Germinal center (tissue), 1 donor: ENCODE results near the gene SPOPL.
"Not testable (repeated sequence)": the region's sequence is repeated elsewhere in the genome, so short reads cannot be mapped to it uniquely, and the experiment has no call there.

Experiments
- DNase-seq: peaks from one replicate; pipeline ENCODE4 v3.0.0; 2012; ENCODE audit warnings: mixed read lengths, low spot score

Gene SPOPL

GRCh38 chr2:138494265-138494966 is 7.2 kb upstream of the SPOPL start:
- no peak for DNase-seq

GRCh38 chr2:138495384-138495783 is 6.2 kb upstream of the SPOPL start:
- no peak for DNase-seq

- no peak for DNase-seq
Observed at GRCh38 chr2:138496096-138496651, 5.4 kb upstream of the SPOPL start.

- DNase-seq: no peak
Observed at GRCh38 chr2:138497294-138497693, 4.3 kb upstream of the SPOPL start.

- no peak for DNase-seq
Observed at GRCh38 chr2:138499684-138500083, 1.9 kb upstream of the SPOPL start.

- DNase-seq: no peak
Observed at GRCh38 chr2:138500592-138501424, 762 bp upstream of the SPOPL start.

- DNase-seq: no peak
Observed at GRCh38 chr2:138502255-138503086, 901 bp downstream of the SPOPL start.

- DNase-seq: peak; percentile 29
Observed at GRCh38 chr2:138503087-138503442, 1.5 kb downstream of the SPOPL start.

- DNase-seq: no peak
Observed at GRCh38 chr2:138503652-138504051, 2.1 kb downstream of the SPOPL start.

GRCh38 chr2:138504092-138504491 is 2.5 kb downstream of the SPOPL start:
- no peak for DNase-seq

- DNase-seq: peak; percentile 58
Observed at GRCh38 chr2:138504546-138505235, 3.1 kb downstream of the SPOPL start.

- DNase-seq: no peak
Observed at GRCh38 chr2:138507267-138507666, 5.7 kb downstream of the SPOPL start.

GRCh38 chr2:138510319-138510718 is 8.7 kb downstream of the SPOPL start:
- no peak for DNase-seq

- DNase-seq: no peak
Observed at GRCh38 chr2:138512672-138513071, 11.1 kb downstream of the SPOPL start.

- DNase-seq: no peak
Observed at GRCh38 chr2:138514173-138514572, 12.6 kb downstream of the SPOPL start.

GRCh38 chr2:138515092-138515491 is 13.5 kb downstream of the SPOPL start:
- no peak for DNase-seq

GRCh38 chr2:138516030-138516704 is 14.6 kb downstream of the SPOPL start:
- DNase-seq: no peak

- no peak for DNase-seq
Observed at GRCh38 chr2:138518860-138519259, 17.3 kb downstream of the SPOPL start.

GRCh38 chr2:138521821-138522220 is 20.3 kb downstream of the SPOPL start:
- DNase-seq: no peak

GRCh38 chr2:138522556-138522955 is 21.0 kb downstream of the SPOPL start:
- no peak for DNase-seq

- DNase-seq: not testable (repeated sequence)
Observed at GRCh38 chr2:138523018-138523672, 21.6 kb downstream of the SPOPL start.
